HepG2 (cell line): Measurements from ENCODE around the gene KCND2. TPM values are rescaled to one million over a fixed set of nuclear protein-coding genes. Genes with fewer than 3 reads are reported as not detected.

Experiments used
- ATAC-seq: fragments of 200-7000 bp; cut with Tn5 transposase; 3 replicates; pipeline ENCODE4 v1.9.1; 2020; ENCODE audit warnings: mild to moderate bottlenecking, moderate library complexity
- BruUV-seq: library from RNA; stranded (reverse); fragments of 400-500 nt; replicated peaks from 2 replicates; lab custom pipeline; 2021; lab: Mats Ljungman, UMichigan
- CTCF ChIA-PET: fragments of 300-600 bp; formaldehyde crosslinking; extraction: SDS; loops from one replicate; lab custom pipeline; 2021; ENCODE audit warnings: low total read pairs, inconsistent platforms, low intra/inter-chr PET ratio; lab: Yijun Ruan, JAX
- POLR2A ChIA-PET: fragments of 350-600 bp; sonication (Branson Sonifier 250); formaldehyde crosslinking; loops from one replicate; lab custom pipeline; 2020; ENCODE audit warnings: antibody characterized with exemption, inconsistent platforms; lab: Yijun Ruan, JAX
- DNase-seq: peaks from one replicate; pipeline ENCODE4 v3.0.0-alpha.2; 2015; ENCODE audit warnings: low spot score
- FAIRE-seq: peaks from 3 replicates; lab custom pipeline; 2011; peaks lifted over from hg19 to GRCh38; lab: Jason Lieb, UNC
- H2AFZ ChIP-seq: one replicate; pipeline ENCODE4 v1.6.1; 2011; ENCODE audit warnings: low read length, inconsistent platforms
- H3K27ac ChIP-seq: fragments of 300-600 bp; 3 replicates; pipeline ENCODE4 v1.8.0; 2011; ENCODE audit warnings: mixed run types, mild to moderate bottlenecking, mixed read lengths, low read length, inconsistent platforms; ENCODE audit not compliant: insufficient read depth; ENCODE audit errors: extremely low read length
- H3K27me3 ChIP-seq, 2 experiments: fragments of 200-600 bp in 1 of 2; 2 replicates in 1 of 2; 3 replicates in 1 of 2; pipeline versions ENCODE4 v1.6.0 to v1.8.0; 2011; ENCODE audit warnings: low read length in 2 of 2, mild to moderate bottlenecking in 2 of 2, moderate library complexity in 2 of 2, inconsistent platforms in 1 of 2; ENCODE audit not compliant: insufficient read depth in 2 of 2, control insufficient read depth in 1 of 2
- H3K36me3 ChIP-seq, 2 experiments: fragments of 200-600 bp in 1 of 2; replicated peaks in 1 of 2; 2 replicates in 1 of 2; 3 replicates in 1 of 2; pipeline versions ENCODE4 v1.5.1 to v1.8.0; 2011; ENCODE audit warnings: low read length in 2 of 2, inconsistent platforms in 1 of 2; ENCODE audit not compliant: insufficient read depth in 2 of 2, control insufficient read depth in 1 of 2
- H3K4me1 ChIP-seq: 2 replicates; pipeline ENCODE4 v1.5.1; 2012; ENCODE audit warnings: low read length, inconsistent platforms; ENCODE audit not compliant: insufficient read depth
- H3K4me2 ChIP-seq: 2 replicates; pipeline ENCODE4 v1.6.0; 2011; ENCODE audit warnings: low read depth, low read length, inconsistent platforms
- H3K4me3 ChIP-seq, 3 experiments: fragments of 200-600 bp in 1 of 3; sonication (generic), shearing (Covaris generic) in 1 of 3; replicated peaks in 1 of 3; 2 replicates each; pipeline ENCODE4 v1.5.1; 2011 to 2016; ENCODE audit warnings: low read length in 3 of 3, inconsistent platforms in 2 of 3, low read depth in 2 of 3, mild to moderate bottlenecking in 2 of 3, control low read depth in 1 of 3, mixed read lengths in 1 of 3; ENCODE audit not compliant: insufficient read depth in 1 of 3
- H3K79me2 ChIP-seq: one replicate; pipeline ENCODE4 v1.6.1; 2011; ENCODE audit warnings: low read length, inconsistent platforms; ENCODE audit not compliant: insufficient read depth
- H3K9ac ChIP-seq: 2 replicates; pipeline ENCODE4 v1.6.0; 2011; ENCODE audit warnings: mild to moderate bottlenecking, low read depth, low read length, inconsistent platforms; ENCODE audit not compliant: insufficient read depth
- H3K9me3 ChIP-seq: 2 replicates; pipeline ENCODE4 v1.5.1; 2012; ENCODE audit warnings: mild to moderate bottlenecking, low read length
- H4K20me1 ChIP-seq: 2 replicates; pipeline ENCODE4 v1.6.0; 2011; ENCODE audit warnings: inconsistent platforms, mild to moderate bottlenecking, low read length, moderate library complexity; ENCODE audit not compliant: insufficient read depth
- ATF7-NPFF ChIP-seq: sonication (generic); formaldehyde crosslinking; IDR thresholded peaks from 2 replicates; pipeline ENCODE4 v1.8.1; 2023; ENCODE audit warnings: mild to moderate bottlenecking, low read depth, missing genetic modification reagents, moderate library complexity
- GTF3A ChIP-seq: sonication (generic); formaldehyde crosslinking; conservative IDR thresholded peaks from 2 replicates; pipeline ENCODE4 v1.4.0; 2020; ENCODE audit warnings: mild to moderate bottlenecking, missing genetic modification reagents
- MAF1 ChIP-seq: sonication (generic); formaldehyde crosslinking; IDR thresholded peaks from 2 replicates; pipeline ENCODE4 v1.5.0; 2020; ENCODE audit warnings: missing genetic modification reagents, borderline replicate concordance
- MED1 ChIP-seq: sonication (generic); formaldehyde crosslinking; IDR thresholded peaks from 2 replicates; pipeline ENCODE4 v1.4.0; 2020; ENCODE audit warnings: missing genetic modification reagents
- MED8 ChIP-seq: sonication (generic); formaldehyde crosslinking; IDR thresholded peaks from 2 replicates; pipeline ENCODE4 v1.8.1; 2023; ENCODE audit warnings: mild to moderate bottlenecking, missing genetic modification reagents; ENCODE audit not compliant: insufficient replicate concordance
- MIER3 ChIP-seq: IDR thresholded peaks from 2 replicates; pipeline ENCODE4 v1.6.1; 2016; ENCODE audit warnings: missing compliant biosample characterization, borderline replicate concordance
- MTF1 ChIP-seq: sonication (generic); formaldehyde crosslinking; IDR thresholded peaks from 2 replicates; pipeline ENCODE4 v1.5.0; 2020; ENCODE audit warnings: missing genetic modification reagents
- NFKBIZ ChIP-seq: IDR thresholded peaks from 2 replicates; pipeline ENCODE4 v1.6.1; 2018; ENCODE audit warnings: missing genetic modification reagents, missing compliant biosample characterization
- NR2F1 ChIP-seq, 2 experiments: fragments of 450-650 bp in 1 of 2; formaldehyde crosslinking in 1 of 2; IDR thresholded peaks; 2 replicates each; pipeline versions ENCODE4 v1.5.0 to v1.6.1; 2016 to 2020; ENCODE audit warnings: mild to moderate bottlenecking in 1 of 2, missing compliant biosample characterization in 1 of 2, missing genetic modification reagents in 1 of 2, moderate library complexity in 1 of 2
- PHF8 ChIP-seq: sonication (generic); formaldehyde crosslinking; IDR thresholded peaks from 2 replicates; pipeline ENCODE4 v1.5.0; 2020; ENCODE audit warnings: missing genetic modification reagents
- SOX6 ChIP-seq, 2 experiments: fragments of 450-650 bp in 1 of 2; sonication (generic) in 1 of 2; formaldehyde crosslinking in 1 of 2; IDR thresholded peaks; 2 replicates each; pipeline versions ENCODE4 v1.4.0 to v1.6.1; 2017 to 2020; ENCODE audit warnings: antibody characterized with exemption in 1 of 2, mild to moderate bottlenecking in 1 of 2, missing genetic modification reagents in 1 of 2
- SP5 ChIP-seq: IDR thresholded peaks from 2 replicates; pipeline ENCODE4 v1.6.1; 2016; ENCODE audit warnings: low read depth, borderline replicate concordance
- STAG1 ChIP-seq: sonication (generic); formaldehyde crosslinking; IDR thresholded peaks from 2 replicates; pipeline ENCODE4 v1.4.0; 2020; ENCODE audit warnings: missing genetic modification reagents
- TP53 ChIP-seq: sonication (generic); formaldehyde crosslinking; conservative IDR thresholded peaks from 2 replicates; pipeline ENCODE4 v1.4.0; 2020; ENCODE audit warnings: missing genetic modification reagents
- ZKSCAN5 ChIP-seq: sonication (generic); formaldehyde crosslinking; IDR thresholded peaks from 2 replicates; pipeline ENCODE4 v1.5.1; 2020; ENCODE audit warnings: mild to moderate bottlenecking, missing genetic modification reagents
- ZNF230 ChIP-seq: sonication (generic); formaldehyde crosslinking; IDR thresholded peaks from 2 replicates; pipeline ENCODE4 v1.4.0; 2020; ENCODE audit warnings: mild to moderate bottlenecking, missing genetic modification reagents
- ZNF747 ChIP-seq: sonication (generic); formaldehyde crosslinking; IDR thresholded peaks from 2 replicates; pipeline ENCODE4 v1.8.1; 2023; ENCODE audit warnings: missing genetic modification reagents, mild to moderate bottlenecking, borderline replicate concordance
- WGBS: methylation state at CpG from one replicate; pipeline ENCODE4 v1.1.6; 2017; ENCODE audit warnings: low lambda C conversion rate; 5-methylcytosine and 5-hydroxymethylcytosine counted together
- in situ Hi-C: cut with HindIII; loops from 2 replicates; pipeline ENCODE4 v1.10.0; 2017; ENCODE audit warnings: low pct_unique_long_range_greater_than_20kb; ENCODE audit not compliant: extremely low pct_ligation_motif_present
- intact Hi-C: fragments of 100-400 bp; cut with micrococcal nuclease; formaldehyde crosslinking; loops from one replicate; pipeline ENCODE4 v1.10.0; 2022; ENCODE audit not compliant: unreplicated experiment
- polyA plus RNA-seq, 8 experiments: library from polyadenylated mRNA; depleted of rRNA in 3 of 8; stranded (reverse) in 7 of 8; unstranded in 1 of 8; fragments of >200 nt; fragmentation: Illumina TruSeq in 4 of 8; extraction: Trizol in 4 of 8; gene quantifications; 2 replicates each; pipeline versions ENCODE4 v1.2.1 to v1.2.3, GENCODE V29; 2011 to 2016; ENCODE audit warnings: low read depth in 4 of 8, missing spikeins in 1 of 8, mixed read lengths in 1 of 8; ENCODE audit not compliant: insufficient read depth in 1 of 8
- total RNA-seq, 5 experiments: library from RNA; depleted of rRNA; stranded (reverse); fragments of >200 nt; fragmentation: Illumina TruSeq; extraction: Trizol; gene quantifications; 2 replicates each; pipeline ENCODE4 v1.2.3, GENCODE V29; 2016; ENCODE audit warnings: low read depth in 1 of 5
- TF ChIP-seq, protein P1 (sequence below): IDR thresholded peaks from 2 replicates; pipeline ENCODE4 v1.6.1; 2012; ENCODE audit warnings: low read depth, low read length, improper control_type of control experiment
- TF ChIP-seq, protein P2 (sequence below): sonication (generic); formaldehyde crosslinking; IDR thresholded peaks from 2 replicates; pipeline ENCODE4 v1.9.0; 2021; ENCODE audit warnings: missing genetic modification reagents, borderline replicate concordance
- TF ChIP-seq, protein P3 (sequence below): sonication (generic); formaldehyde crosslinking; IDR thresholded peaks from 2 replicates; pipeline ENCODE4 v1.8.1; 2023; ENCODE audit warnings: mild to moderate bottlenecking, moderate library complexity, missing genetic modification reagents

The KCND2 gene
- total and polyA plus RNA-seq, 2 of the 13 experiments (the other 11 are each of a cell fraction or from before 2014, with no cell fraction given): not detected

DNA sequence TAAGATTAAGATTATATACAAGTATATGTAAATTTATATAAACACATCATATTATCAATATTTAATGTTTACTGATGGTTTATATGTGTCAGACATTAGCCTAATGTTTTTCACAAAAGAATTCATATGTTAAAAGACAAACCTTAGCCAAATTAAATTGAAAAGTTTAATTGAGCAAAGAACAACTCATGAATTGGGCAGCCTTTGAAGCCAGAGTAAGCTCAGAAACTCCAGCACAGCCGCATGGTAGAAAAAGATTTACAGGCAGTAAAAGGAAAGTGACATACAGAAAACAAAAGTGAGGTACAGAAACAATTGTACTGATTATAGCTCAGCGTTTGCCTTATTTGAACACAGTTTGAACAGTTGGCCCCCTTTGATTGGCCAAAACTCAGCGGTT lies 460.9 kb downstream of the KCND2 start:
- Histone ChIP-seq H3K9me3 (no peaks in the 10 kb centered on the region), H3K27ac (no peak overlapping the region), H4K20me1 (no peaks in the 10 kb centered on the region), H3K4me1 (no peaks in the 10 kb centered on the region), H3K79me2 (no peaks in the 10 kb centered on the region), H3K27me3 (no peaks in the 10 kb centered on the region), H3K4me2 (no peak overlapping the region), H3K9ac (no peak overlapping the region), H2AFZ (no peak overlapping the region), H3K36me3 (no peaks in the 10 kb centered on the region), H3K4me3 (no peak overlapping the region)
- WGBS: 0% methylated on average over 3 of the region's 3 CpGs
- ATAC-seq (no peak), FAIRE-seq (no peak), DNase-seq (no peak)
- TF ChIP-seq MAF1 (no peak), ATF7-NPFF (CRISPR knock-in tag) (no peak), MTF1 (CRISPR knock-in tag) (no peak), TP53 (CRISPR knock-in tag) (no peak), ZKSCAN5 (CRISPR knock-in tag) (no peak), MIER3 (CRISPR knock-in tag) (no peak), GTF3A (CRISPR knock-in tag) (no peak), ZNF747 (no peak), ZNF230 (CRISPR knock-in tag) (no peak), PHF8 (CRISPR knock-in tag) (no peak), NFKBIZ (CRISPR knock-in tag) (no peak), SOX6 (IDR thresholded peaks at IDR 0.05) (no peak), SOX6 (CRISPR knock-in tag; IDR thresholded peaks at IDR 0.05) (no peak), NR2F1 (CRISPR knock-in tag; IDR thresholded peaks at IDR 0.05) (no peak), STAG1 (CRISPR knock-in tag) (no peak), MED1 (CRISPR knock-in tag) (no peak), MED8 (CRISPR knock-in tag) (no peak), SP5 (CRISPR knock-in tag) (no peak)
- TF ChIP-seq, protein P1, sequence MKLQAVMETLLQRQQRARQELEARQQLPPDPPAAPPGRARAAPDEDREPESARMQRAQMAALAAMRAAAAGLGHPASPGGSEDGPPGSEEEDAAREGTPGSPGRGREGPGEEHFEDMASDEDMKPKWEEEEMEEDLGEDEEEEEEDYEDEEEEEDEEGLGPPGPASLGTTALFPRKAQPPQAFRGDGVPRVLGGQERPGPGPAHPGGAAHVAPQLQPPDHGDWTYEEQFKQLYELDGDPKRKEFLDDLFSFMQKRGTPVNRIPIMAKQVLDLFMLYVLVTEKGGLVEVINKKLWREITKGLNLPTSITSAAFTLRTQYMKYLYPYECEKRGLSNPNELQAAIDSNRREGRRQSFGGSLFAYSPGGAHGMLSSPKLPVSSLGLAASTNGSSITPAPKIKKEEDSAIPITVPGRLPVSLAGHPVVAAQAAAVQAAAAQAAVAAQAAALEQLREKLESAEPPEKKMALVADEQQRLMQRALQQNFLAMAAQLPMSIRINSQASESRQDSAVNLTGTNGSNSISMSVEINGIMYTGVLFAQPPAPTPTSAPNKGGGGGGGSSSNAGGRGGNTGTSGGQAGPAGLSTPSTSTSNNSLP: no peak
- TF ChIP-seq, protein P2, sequence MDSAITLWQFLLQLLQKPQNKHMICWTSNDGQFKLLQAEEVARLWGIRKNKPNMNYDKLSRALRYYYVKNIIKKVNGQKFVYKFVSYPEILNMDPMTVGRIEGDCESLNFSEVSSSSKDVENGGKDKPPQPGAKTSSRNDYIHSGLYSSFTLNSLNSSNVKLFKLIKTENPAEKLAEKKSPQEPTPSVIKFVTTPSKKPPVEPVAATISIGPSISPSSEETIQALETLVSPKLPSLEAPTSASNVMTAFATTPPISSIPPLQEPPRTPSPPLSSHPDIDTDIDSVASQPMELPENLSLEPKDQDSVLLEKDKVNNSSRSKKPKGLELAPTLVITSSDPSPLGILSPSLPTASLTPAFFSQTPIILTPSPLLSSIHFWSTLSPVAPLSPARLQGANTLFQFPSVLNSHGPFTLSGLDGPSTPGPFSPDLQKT (CRISPR knock-in tag): no peak
- TF ChIP-seq, protein P3, sequence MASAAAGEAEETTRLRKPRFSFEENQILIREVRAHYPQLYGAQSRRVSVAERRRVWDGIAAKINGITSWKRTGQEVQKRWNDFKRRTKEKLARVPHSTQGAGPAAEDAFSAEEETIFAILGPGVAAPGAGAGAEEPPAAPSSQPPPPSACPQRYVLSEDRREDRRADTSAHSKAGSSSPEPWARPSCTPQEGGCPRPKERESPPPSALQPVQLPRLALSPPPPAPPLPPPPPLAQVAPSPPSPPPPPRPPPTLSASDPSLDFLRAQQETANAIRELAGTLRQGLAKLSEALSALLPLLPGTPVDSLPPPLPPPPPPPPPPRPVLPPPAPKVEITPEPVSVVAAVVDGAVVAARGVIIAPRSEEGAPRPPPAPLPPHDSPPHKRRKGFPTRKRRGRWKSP (CRISPR knock-in tag): no peak
- POLR2A ChIA-PET: no interaction called here
- no TSS peak for BruUV-seq
- intact Hi-C loops: no loop called here
- in situ Hi-C loops: no loop called here
- CTCF ChIA-PET: no interaction called here
